IMR-90 (cell line): ENCODE measurements around the gene SCFD2. TPM values are rescaled to one million over a fixed set of nuclear protein-coding genes. Genes with fewer than 3 reads are reported as not detected.

Experiments
- ATAC-seq: fragments of 200-7000 bp; cut with Tn5 transposase; 2 replicates; pipeline ENCODE4 v1.9.1; 2020; ENCODE audit warnings: low read depth, mild to moderate bottlenecking, moderate library complexity
- BruUV-seq: library from RNA; stranded (reverse); fragments of 400-500 nt; replicated peaks from 2 replicates; lab custom pipeline; 2021; lab: Mats Ljungman, UMichigan
- CTCF ChIA-PET: fragments of 300-600 bp; formaldehyde crosslinking; extraction: SDS; loops from one replicate; lab custom pipeline; 2021; ENCODE audit warnings: antibody characterized with exemption; lab: Yijun Ruan, JAX
- POLR2A ChIA-PET: fragments of 300-600 bp; sonication (Branson Sonifier 250); formaldehyde crosslinking; loops from one replicate; lab custom pipeline; 2022; ENCODE audit warnings: antibody characterized with exemption; ENCODE audit not compliant: unreplicated experiment; lab: Charles Lee
- DNase-seq: peaks from one replicate; pipeline ENCODE4 v3.0.0; 2013
- H2AFZ ChIP-seq: replicated peaks from 2 replicates; pipeline ENCODE3; 2013; ENCODE audit warnings: low read length, mild to moderate bottlenecking; ENCODE audit not compliant: poor library complexity
- H2AK5ac ChIP-seq: 2 replicates; pipeline ENCODE4 v1.6.1; 2013; ENCODE audit warnings: low read depth, low read length, inconsistent platforms
- H2AK9ac ChIP-seq: replicated peaks from 2 replicates; pipeline ENCODE3; 2013; ENCODE audit warnings: mild to moderate bottlenecking, low read depth, low read length, moderate library complexity; ENCODE audit not compliant: poor library complexity
- H2BK120ac ChIP-seq: 2 replicates; pipeline ENCODE4 v1.6.1; 2013; ENCODE audit warnings: low read depth, low read length, inconsistent platforms
- H2BK15ac ChIP-seq: 3 replicates; pipeline ENCODE4 v1.6.1; 2013; ENCODE audit warnings: low read depth, low read length, inconsistent platforms
- H2BK20ac ChIP-seq: 2 replicates; pipeline ENCODE4 v1.6.1; 2013; ENCODE audit warnings: low read depth, mild to moderate bottlenecking, inconsistent platforms, low read length, moderate library complexity
- H2BK5ac ChIP-seq: 2 replicates; pipeline ENCODE4 v1.6.1; 2013; ENCODE audit warnings: mild to moderate bottlenecking, low read depth, low read length, inconsistent platforms; ENCODE audit not compliant: poor library complexity, severe bottlenecking
- H3K14ac ChIP-seq: replicated peaks from 2 replicates; pipeline ENCODE4 v1.6.1; 2013; ENCODE audit warnings: low read depth, low read length, inconsistent platforms
- H3K18ac ChIP-seq: 2 replicates; pipeline ENCODE4 v1.6.1; 2013; ENCODE audit warnings: low read depth, low read length, control low read depth
- H3K23ac ChIP-seq: 2 replicates; pipeline ENCODE4 v1.6.1; 2013; ENCODE audit warnings: low read depth, low read length, inconsistent platforms
- H3K27ac ChIP-seq: 2 replicates; pipeline ENCODE4 v1.5.1; 2013; ENCODE audit warnings: mild to moderate bottlenecking, control low read depth, low read length; ENCODE audit not compliant: insufficient read depth
- H3K27me3 ChIP-seq: 2 replicates; pipeline ENCODE4 v1.6.1; 2013; ENCODE audit warnings: low read length; ENCODE audit not compliant: control insufficient read depth, insufficient read depth
- H3K36me3 ChIP-seq: 2 replicates; pipeline ENCODE4 v1.6.1; 2013; ENCODE audit warnings: low read length, mixed read lengths; ENCODE audit not compliant: control insufficient read depth, insufficient read depth
- H3K4ac ChIP-seq: 2 replicates; pipeline ENCODE4 v1.6.1; 2013; ENCODE audit warnings: low read depth, low read length, inconsistent platforms
- H3K4me1 ChIP-seq: 2 replicates; pipeline ENCODE4 v1.6.1; 2013; ENCODE audit warnings: low read length, mixed read lengths; ENCODE audit not compliant: control insufficient read depth, insufficient read depth
- H3K4me2 ChIP-seq: 2 replicates; pipeline ENCODE4 v1.6.1; 2013; ENCODE audit warnings: low read depth, mild to moderate bottlenecking, control low read depth, low read length, moderate library complexity
- H3K4me3 ChIP-seq: 2 replicates; pipeline ENCODE4 v1.5.1; 2013; ENCODE audit warnings: low read depth, mild to moderate bottlenecking, control low read depth, low read length, moderate library complexity; ENCODE audit not compliant: insufficient read depth
- H3K56ac ChIP-seq: 2 replicates; pipeline ENCODE4 v1.6.1; 2013; ENCODE audit warnings: low read length, inconsistent platforms; ENCODE audit not compliant: insufficient read depth; ENCODE audit errors: extremely low read depth
- H3K79me1 ChIP-seq, 2 experiments: 2 replicates each; pipeline ENCODE4 v1.6.1; 2013; ENCODE audit warnings: low read length in 2 of 2, inconsistent platforms in 1 of 2, low read depth in 1 of 2
- H3K9ac ChIP-seq: 2 replicates; pipeline ENCODE4 v1.6.1; 2013; ENCODE audit warnings: low read depth, low read length, control low read depth
- H3K9me1 ChIP-seq: 2 replicates; pipeline ENCODE4 v1.6.1; 2013; ENCODE audit warnings: low read length, inconsistent platforms; ENCODE audit not compliant: insufficient read depth
- H3K9me3 ChIP-seq: 2 replicates; pipeline ENCODE4 v1.6.1; 2013; ENCODE audit warnings: low read length; ENCODE audit not compliant: control insufficient read depth, insufficient read depth
- H4K20me1 ChIP-seq: 2 replicates; pipeline ENCODE4 v1.6.1; 2013; ENCODE audit warnings: low read length, inconsistent platforms; ENCODE audit not compliant: insufficient read depth
- H4K5ac ChIP-seq: 2 replicates; pipeline ENCODE4 v1.6.1; 2013; ENCODE audit warnings: mild to moderate bottlenecking, low read depth, low read length, control low read depth
- H4K8ac ChIP-seq, 2 experiments: 2 replicates each; pipeline ENCODE4 v1.6.1; 2013; ENCODE audit warnings: low read depth in 2 of 2, low read length in 2 of 2, control low read depth in 1 of 2, inconsistent platforms in 1 of 2
- H4K91ac ChIP-seq: 2 replicates; pipeline ENCODE4 v1.6.1; 2013; ENCODE audit warnings: low read depth, low read length, inconsistent platforms; ENCODE audit not compliant: insufficient read depth
- ELK1 ChIP-seq: fragments of 150-350 bp; IDR thresholded peaks from 2 replicates; pipeline ENCODE4 v1.6.1; 2016; ENCODE audit warnings: low read depth, mild to moderate bottlenecking, low read length, moderate library complexity, borderline replicate concordance
- WGBS, 2 experiments: methylation state at CpG; one replicate each; pipeline versions ENCODE4 v1.1.5 to v1.1.7; 2013; ENCODE audit warnings: missing lambda C conversion rate in 2 of 2; ENCODE audit not compliant: insufficient read length in 1 of 2; ENCODE audit errors: extremely low coverage in 2 of 2; 5-methylcytosine and 5-hydroxymethylcytosine counted together
- dilution Hi-C: fragments of 300-500 bp; cut with HindIII; formaldehyde crosslinking; loops from one replicate; pipeline ENCODE4 v1.14.3; 2018; ENCODE audit warnings: low sequenced_read_pairs; ENCODE audit not compliant: unreplicated experiment
- in situ Hi-C: fragments of 300-500 bp; cut with MboI; formaldehyde crosslinking; loops from 3 replicates; pipeline ENCODE4 v1.14.3; 2019; ENCODE audit warnings: low sequenced_read_pairs, inconsistent platforms, mixed read lengths
- intact Hi-C: fragments of 100-400 bp; cut with micrococcal nuclease; formaldehyde crosslinking; loops from 2 replicates; pipeline ENCODE4 v1.10.0; 2022
- polyA plus RNA-seq, 3 experiments: library from polyadenylated mRNA; depleted of rRNA; stranded (reverse); fragments of >200 nt; gene quantifications; 2 replicates each; pipeline ENCODE4 v1.2.3, GENCODE V29; 2012; ENCODE audit warnings: low replicate concordance in 1 of 3
- total RNA-seq: library from RNA; depleted of rRNA; stranded (reverse); fragments of >200 nt; gene quantifications from 2 replicates; pipeline ENCODE4 v1.2.3, GENCODE V29; 2012

The SCFD2 gene
- total and polyA plus RNA-seq, 2 of the 4 experiments (the other 2 are of a cell fraction): 18.9 to 62.4 TPM

GRCh38 chr4:52966172-52966571, 399.7 kb downstream of the SCFD2 start:
- intact Hi-C loops (no loop called here), dilution Hi-C loops (no loop called here), in situ Hi-C loops (no loop called here)
- 100% methylated on average over 4 of the region's 5 CpGs; no CpG with 5 or more reads in 1 of the 2 experiments for WGBS, 2 experiments
- Histone ChIP-seq H3K23ac (no peak overlapping the region), H3K4ac (no peak overlapping the region), H3K14ac (no peak overlapping the region), H3K4me1 (no peaks in the 10 kb centered on the region), H2BK20ac (no peak overlapping the region), H3K9ac (no peak overlapping the region), H3K4me2 (no peak overlapping the region), H4K20me1 (no peaks in the 10 kb centered on the region), H3K9me1 (peaks cover 2% of the 10 kb centered on the region; the same call in 1 of the 2 replicates), H4K5ac (no peak overlapping the region), H3K18ac (no peak overlapping the region), H3K9me3 (no peaks in the 10 kb centered on the region), H3K56ac (no peak overlapping the region), H2BK5ac (no peak overlapping the region), H2BK120ac (no peak overlapping the region), H3K27me3 (no peaks in the 10 kb centered on the region), H4K8ac (no peak overlapping the region), H3K4me3 (no peak overlapping the region), H3K27ac (no peak overlapping the region), H2AK5ac (no peak overlapping the region), H2AFZ (no peak overlapping the region), H3K79me1 (no peaks in the 10 kb centered on the region; a peak in 1 of 4 replicates), H3K36me3 (no peaks in the 10 kb centered on the region), H2BK15ac (no peak overlapping the region), H2AK9ac (no peak overlapping the region), H4K91ac (no peak overlapping the region)
- POLR2A ChIA-PET: no interaction called here
- DNase-seq (no peak), ATAC-seq (no peak)
- TF ChIP-seq ELK1: no peak
- CTCF ChIA-PET: no interaction called here
- no TSS peak for BruUV-seq
